Mesothelial cell of epicardium (in vitro differentiated cells): ENCODE data around the gene PKNOX2. TPM values are rescaled to one million over a fixed set of nuclear protein-coding genes. Genes with fewer than 3 reads are reported as not detected.
A peak's percentile ranks its signal among the peaks of the same experiment; 100 is the strongest.

Experiments
- DNase-seq, 2 experiments: peaks; one replicate each; pipeline ENCODE4 v3.0.0; 2021; ENCODE audit warnings: low spot score in 2 of 2; ENCODE audit not compliant: unreplicated experiment in 2 of 2
- H3K27ac Mint-ChIP-seq: 2 replicates; pipeline ENCODE4 v1.8.0; 2021; ENCODE audit warnings: mixed read lengths
- H3K27me3 Mint-ChIP-seq: 2 replicates; pipeline ENCODE4 v1.8.0; 2021; ENCODE audit warnings: low read depth, mixed read lengths
- H3K36me3 Mint-ChIP-seq: 2 replicates; pipeline ENCODE4 v1.8.0; 2021; ENCODE audit warnings: mixed read lengths
- H3K4me1 Mint-ChIP-seq: 2 replicates; pipeline ENCODE4 v1.8.0; 2021; ENCODE audit warnings: mixed read lengths
- H3K4me3 Mint-ChIP-seq: 2 replicates; pipeline ENCODE4 v1.8.0; 2021; ENCODE audit warnings: mild to moderate bottlenecking, moderate library complexity, mixed read lengths
- H3K9me3 Mint-ChIP-seq: 2 replicates; pipeline ENCODE4 v1.8.0; 2021; ENCODE audit warnings: mixed read lengths
- CTCF ChIP-seq: fragments of 200-600 bp; sonication (generic); IDR thresholded peaks from one replicate; pipeline ENCODE4 v1.5.0; 2021; ENCODE audit warnings: antibody characterized with exemption; ENCODE audit not compliant: unreplicated experiment
- total RNA-seq: library from RNA; stranded (reverse); gene quantifications from 3 replicates; pipeline ENCODE4 v1.2.1, GENCODE V29; 2021

PKNOX2 gene
- total RNA-seq, 1 donor from 2014 or later = 22.2 TPM

DNA sequence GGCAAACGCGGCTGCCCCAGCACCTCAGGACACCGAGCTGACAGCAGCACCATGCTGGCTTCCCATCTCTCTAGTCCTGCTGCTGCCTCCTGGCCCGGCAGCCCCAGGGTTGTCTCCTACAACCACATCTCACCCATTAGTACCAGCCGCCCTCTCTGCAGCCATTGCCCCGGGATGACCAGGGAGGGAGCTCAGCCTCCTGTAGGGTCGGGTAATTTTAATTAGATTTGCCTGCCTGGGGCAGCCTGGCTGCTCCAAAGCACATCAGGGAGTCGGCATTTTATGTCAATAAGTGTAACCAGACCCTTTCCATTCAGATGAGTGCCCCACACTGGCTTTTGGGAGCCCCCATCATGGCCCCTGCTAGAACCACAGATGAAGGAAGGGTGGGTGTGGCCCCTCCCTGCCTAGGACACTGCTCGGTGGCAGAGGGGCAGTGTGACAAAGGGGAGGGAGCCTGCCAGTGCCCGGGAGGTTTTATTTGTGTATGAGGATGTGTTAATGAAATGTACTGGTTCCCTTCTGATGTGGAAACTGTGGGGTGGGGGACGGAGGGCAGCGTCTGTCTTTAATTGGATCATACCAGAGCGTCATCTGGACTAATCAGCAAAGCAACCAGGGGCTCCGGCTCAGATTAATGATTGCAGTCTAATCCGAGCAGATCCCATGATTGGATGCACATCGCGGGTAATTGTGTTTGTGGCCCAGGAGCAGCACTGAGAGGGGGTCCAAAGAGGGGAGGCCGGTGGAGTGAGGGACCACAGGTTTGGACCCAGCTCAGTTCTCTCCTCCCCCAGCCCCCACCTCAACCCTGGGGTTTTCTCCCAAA, 206.2 kb downstream of the PKNOX2 start:
- Mint-ChIP-seq H3K36me3 (peaks cover 5% of the 10 kb centered on the region), H3K9me3 (no peaks in the 10 kb centered on the region), H3K27ac (no peak overlapping the region), H3K4me3 (peak overlapping the region; percentile 4), H3K27me3 (peaks cover 5% of the 10 kb centered on the region), H3K4me1 (peaks cover 38% of the 10 kb centered on the region)
- TF ChIP-seq CTCF = no peak
- no peak for DNase-seq

GRCh38 chr11:125371431-125371935, 206.9 kb downstream of the PKNOX2 start:
- TF ChIP-seq CTCF = no peak
- Mint-ChIP-seq H3K27ac (no peak overlapping the region), H3K4me3 (no peak overlapping the region), H3K36me3 (peaks cover 5% of the 10 kb centered on the region), H3K4me1 (peaks cover 45% of the 10 kb centered on the region), H3K9me3 (no peaks in the 10 kb centered on the region), H3K27me3 (peaks cover 5% of the 10 kb centered on the region)
- no peak for DNase-seq

GRCh38 chr11:125372088-125372487, 207.5 kb downstream of the PKNOX2 start:
- no peaks in the 10 kb centered on the region for H3K9me3 Mint-ChIP-seq
- H3K4me1 Mint-ChIP-seq = peaks cover 47% of the 10 kb centered on the region
- H3K27ac Mint-ChIP-seq = no peak overlapping the region
- peaks cover 6% of the 10 kb centered on the region for H3K27me3 Mint-ChIP-seq
- peaks cover 3% of the 10 kb centered on the region for H3K36me3 Mint-ChIP-seq
- H3K4me3 Mint-ChIP-seq = no peak overlapping the region
- no peak for TF ChIP-seq CTCF
- no peak for DNase-seq

GRCh38 chr11:125372911-125373310, 208.4 kb downstream of the PKNOX2 start:
- Mint-ChIP-seq H3K27me3 (peaks cover 14% of the 10 kb centered on the region), H3K27ac (no peak overlapping the region), H3K36me3 (peaks cover 3% of the 10 kb centered on the region), H3K9me3 (no peaks in the 10 kb centered on the region), H3K4me1 (peaks cover 47% of the 10 kb centered on the region), H3K4me3 (no peak overlapping the region)
- TF ChIP-seq CTCF = no peak
- DNase-seq = no peak

GRCh38 chr11:125373426-125374391, 209.2 kb downstream of the PKNOX2 start:
- H3K27ac Mint-ChIP-seq = no peak overlapping the region
- no peak overlapping the region for H3K4me3 Mint-ChIP-seq
- H3K9me3 Mint-ChIP-seq = no peaks in the 10 kb centered on the region
- peaks cover 14% of the 10 kb centered on the region for H3K27me3 Mint-ChIP-seq
- no peaks in the 10 kb centered on the region for H3K36me3 Mint-ChIP-seq
- peaks cover 48% of the 10 kb centered on the region for H3K4me1 Mint-ChIP-seq
- TF ChIP-seq CTCF = no peak
- no peak for DNase-seq
